HepG2 (cell line): ENCODE results near the gene EIF4A3. TPM values are rescaled to one million over a fixed set of nuclear protein-coding genes. Genes with fewer than 3 reads are reported as not detected.

Source experiments
- EEA1 ChIP-seq: sonication (generic); formaldehyde crosslinking; IDR thresholded peaks from 2 replicates; pipeline ENCODE4 v1.5.1; 2020; ENCODE audit warnings: mild to moderate bottlenecking, missing genetic modification reagents, borderline replicate concordance
- ELF3 ChIP-seq: IDR thresholded peaks from 2 replicates; pipeline ENCODE4 v1.6.1; 2016; ENCODE audit warnings: missing genetic modification reagents, missing compliant biosample characterization
- HMGXB3 ChIP-seq: sonication (generic); formaldehyde crosslinking; IDR thresholded peaks from 2 replicates; pipeline ENCODE4 v1.4.0; 2020; ENCODE audit warnings: missing genetic modification reagents, borderline replicate concordance
- IKZF4 ChIP-seq: sonication (generic); formaldehyde crosslinking; IDR thresholded peaks from 2 replicates; pipeline ENCODE4 v1.5.1; 2020; ENCODE audit warnings: borderline replicate concordance, mild to moderate bottlenecking, low read depth, missing genetic modification reagents; ENCODE audit errors: not compliant biosample characterization
- JUN ChIP-seq: sonication (generic); formaldehyde crosslinking; IDR thresholded peaks from 2 replicates; pipeline ENCODE4 v1.4.0; 2020; ENCODE audit warnings: mild to moderate bottlenecking, missing genetic modification reagents
- KAT8 ChIP-seq: IDR thresholded peaks from 2 replicates; pipeline ENCODE4 v1.6.1; 2016; ENCODE audit warnings: missing genetic modification reagents, missing compliant biosample characterization
- MBD4 ChIP-seq: IDR thresholded peaks from 2 replicates; pipeline ENCODE4 v1.6.1; 2012; ENCODE audit warnings: low read length, inconsistent platforms, borderline replicate concordance
- ZFP41 ChIP-seq: sonication (generic); formaldehyde crosslinking; IDR thresholded peaks from 2 replicates; pipeline ENCODE4 v1.4.0; 2020; ENCODE audit warnings: mild to moderate bottlenecking, missing genetic modification reagents, borderline replicate concordance
- ZNF749 ChIP-seq: sonication (generic); formaldehyde crosslinking; IDR thresholded peaks from 2 replicates; pipeline ENCODE4 v1.8.0; 2022; ENCODE audit warnings: mild to moderate bottlenecking, missing genetic modification reagents, moderate library complexity, borderline replicate concordance
- ZSCAN29 ChIP-seq: sonication (generic); formaldehyde crosslinking; conservative IDR thresholded peaks from 2 replicates; pipeline ENCODE4 v1.4.0; 2020; ENCODE audit warnings: mild to moderate bottlenecking, missing genetic modification reagents
- polyA plus RNA-seq, 8 experiments: library from polyadenylated mRNA; depleted of rRNA in 3 of 8; stranded (reverse) in 7 of 8; unstranded in 1 of 8; fragments of >200 nt; fragmentation: Illumina TruSeq in 4 of 8; extraction: Trizol in 4 of 8; gene quantifications; 2 replicates each; pipeline versions ENCODE4 v1.2.1 to v1.2.3, GENCODE V29; 2011 to 2016; ENCODE audit warnings: low read depth in 4 of 8, missing spikeins in 1 of 8, mixed read lengths in 1 of 8; ENCODE audit not compliant: insufficient read depth in 1 of 8
- total RNA-seq, 5 experiments: library from RNA; depleted of rRNA; stranded (reverse); fragments of >200 nt; fragmentation: Illumina TruSeq; extraction: Trizol; gene quantifications; 2 replicates each; pipeline ENCODE4 v1.2.3, GENCODE V29; 2016; ENCODE audit warnings: low read depth in 1 of 5
- TF ChIP-seq, protein P1 (sequence below): IDR thresholded peaks from 2 replicates; pipeline ENCODE4 v1.6.1; 2016; ENCODE audit warnings: missing biosample characterization, missing genetic modification reagents, low read depth

The EIF4A3 gene
- total and polyA plus RNA-seq, 2 of the 13 experiments (the other 11 are each of a cell fraction or from before 2014, with no cell fraction given): 145 to 187 TPM

DNA sequence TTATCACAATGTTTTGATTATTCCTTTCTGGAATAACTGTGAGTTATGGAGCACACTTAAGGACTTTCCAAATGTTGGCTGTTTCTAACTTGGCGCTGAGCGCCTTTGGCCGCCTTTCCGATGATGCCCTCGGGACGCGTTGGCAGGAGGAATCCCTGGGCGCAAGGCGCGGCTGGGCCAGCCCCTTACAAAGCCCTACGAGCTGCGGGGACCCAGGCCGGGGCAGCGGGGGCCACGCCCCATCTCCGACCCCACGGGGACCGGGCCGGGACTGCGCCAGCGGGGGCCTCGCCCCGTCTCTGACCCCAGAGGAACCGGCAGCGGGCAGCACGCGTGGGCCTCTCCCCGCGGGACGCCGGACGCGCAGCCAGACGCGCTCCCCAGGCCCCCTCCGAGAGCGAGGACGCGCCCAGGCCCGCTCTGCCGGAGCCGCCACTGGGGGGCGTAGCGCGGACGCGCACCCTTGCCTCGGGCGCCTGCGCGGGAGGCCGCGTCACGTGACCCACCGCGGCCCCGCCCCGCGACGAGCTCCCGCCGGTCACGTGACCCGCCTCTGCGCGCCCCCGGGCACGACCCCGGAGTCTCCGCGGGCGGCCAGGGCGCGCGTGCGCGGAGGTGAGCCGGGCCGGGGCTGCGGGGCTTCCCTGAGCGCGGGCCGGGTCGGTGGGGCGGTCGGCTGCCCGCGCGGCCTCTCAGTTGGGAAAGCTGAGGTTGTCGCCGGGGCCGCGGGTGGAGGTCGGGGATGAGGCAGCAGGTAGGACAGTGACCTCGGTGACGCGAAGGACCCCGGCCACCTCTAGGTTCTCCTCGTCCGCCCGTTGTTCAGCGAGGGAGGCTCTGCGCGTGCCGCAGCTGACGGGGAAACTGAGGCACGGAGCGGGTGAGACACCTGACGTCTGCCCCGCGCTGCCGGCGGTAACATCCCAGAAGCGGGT, 45.6 kb downstream of the EIF4A3 start, which contains the start of gene GAA (continued):
- TF ChIP-seq ZSCAN29 (no peak), KAT8 (peak; percentile 32; the same call in 1 of the 2 replicates), ELF3 (CRISPR knock-in tag) (peak; percentile 35; the same call in 1 of the 2 replicates), IKZF4 (CRISPR knock-in tag) (peak; percentile 22), ZNF749 (CRISPR knock-in tag) (peak; percentile 86; the same call in 1 of the 2 replicates), ZFP41 (CRISPR knock-in tag) (no peak), HMGXB3 (CRISPR knock-in tag) (no peak), JUN (CRISPR knock-in tag) (no peak), EEA1 (CRISPR knock-in tag) (peak; percentile 94), MBD4 (no peak)
- TF ChIP-seq, protein P1, sequence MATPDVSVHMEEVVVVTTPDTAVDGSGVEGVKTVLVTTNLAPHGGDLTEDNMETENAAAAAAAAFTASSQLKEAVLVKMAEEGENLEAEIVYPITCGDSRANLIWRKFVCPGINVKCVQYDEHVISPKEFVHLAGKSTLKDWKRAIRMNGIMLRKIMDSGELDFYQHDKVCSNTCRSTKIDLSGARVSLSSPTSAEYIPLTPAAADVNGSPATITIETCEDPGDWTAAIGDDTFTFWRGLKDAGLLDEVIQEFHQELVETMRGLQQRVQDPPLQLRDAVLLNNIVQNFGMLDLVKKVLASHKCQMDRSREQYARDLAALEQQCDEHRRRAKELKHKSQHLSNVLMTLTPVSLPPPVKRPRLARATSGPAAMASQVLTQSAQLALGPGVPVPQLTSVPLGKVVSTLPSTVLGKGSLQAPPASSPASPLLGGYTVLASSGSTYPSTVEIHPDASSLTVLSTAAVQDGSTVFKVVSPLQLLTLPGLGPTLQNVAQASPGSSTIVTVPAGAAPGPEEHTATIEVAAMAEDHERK (CRISPR knock-in tag): no peak
